Prostate gland (tissue), 2 donors: ENCODE data around the gene UNC5C.

Experiments used
- POLR2A ChIP-seq: fragments of 450-650 bp; IDR thresholded peaks from one replicate; pipeline ENCODE4 v1.6.1; 2016; ENCODE audit warnings: antibody characterized with exemption, mild to moderate bottlenecking
- POLR2AphosphoS5 ChIP-seq: sonication (generic); formaldehyde crosslinking; IDR thresholded peaks from one replicate; pipeline ENCODE4 v1.6.1; 2017; ENCODE audit warnings: antibody characterized with exemption
- TF ChIP-seq, protein P1 (sequence below), 4 experiments: fragments of 200-600 bp in 2 of 4; fragments of 450-650 bp in 2 of 4; sonication (generic) in 2 of 4; IDR thresholded peaks; 1 replicate in 3 of 4; 2 replicates in 1 of 4; pipeline ENCODE4 v1.5.1; 2016 to 2019; ENCODE audit warnings: antibody characterized with exemption in 4 of 4, mild to moderate bottlenecking in 2 of 4, moderate library complexity in 2 of 4

DNA sequence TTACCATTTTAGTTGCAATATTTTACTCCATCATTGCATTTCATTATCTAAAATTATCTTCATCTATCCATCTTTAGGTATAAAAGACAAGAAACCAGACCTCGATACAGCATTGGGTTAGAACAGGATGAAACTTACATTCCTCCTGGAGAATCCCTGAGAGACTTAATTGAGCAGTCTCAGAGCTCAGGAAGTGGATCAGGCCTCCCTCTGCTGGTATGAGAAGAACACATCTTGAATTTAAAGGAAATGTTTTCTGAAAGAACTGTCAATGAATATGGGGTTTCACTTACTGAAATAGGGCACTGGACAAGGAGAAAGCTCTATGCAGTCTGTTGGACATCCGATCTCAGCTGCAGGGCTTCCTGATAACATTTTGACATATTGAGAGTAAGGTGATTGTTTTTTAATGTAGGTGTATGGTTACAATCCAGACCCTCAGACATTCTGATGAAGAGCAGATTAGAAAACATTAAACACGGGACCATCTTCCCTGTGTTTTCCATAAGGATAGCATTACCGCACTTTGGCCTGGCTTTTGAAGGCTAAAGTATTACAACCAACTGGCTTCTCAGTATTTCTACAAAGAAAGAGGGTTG, 423.8 kb downstream of the UNC5C start:
- TF ChIP-seq, protein P1, sequence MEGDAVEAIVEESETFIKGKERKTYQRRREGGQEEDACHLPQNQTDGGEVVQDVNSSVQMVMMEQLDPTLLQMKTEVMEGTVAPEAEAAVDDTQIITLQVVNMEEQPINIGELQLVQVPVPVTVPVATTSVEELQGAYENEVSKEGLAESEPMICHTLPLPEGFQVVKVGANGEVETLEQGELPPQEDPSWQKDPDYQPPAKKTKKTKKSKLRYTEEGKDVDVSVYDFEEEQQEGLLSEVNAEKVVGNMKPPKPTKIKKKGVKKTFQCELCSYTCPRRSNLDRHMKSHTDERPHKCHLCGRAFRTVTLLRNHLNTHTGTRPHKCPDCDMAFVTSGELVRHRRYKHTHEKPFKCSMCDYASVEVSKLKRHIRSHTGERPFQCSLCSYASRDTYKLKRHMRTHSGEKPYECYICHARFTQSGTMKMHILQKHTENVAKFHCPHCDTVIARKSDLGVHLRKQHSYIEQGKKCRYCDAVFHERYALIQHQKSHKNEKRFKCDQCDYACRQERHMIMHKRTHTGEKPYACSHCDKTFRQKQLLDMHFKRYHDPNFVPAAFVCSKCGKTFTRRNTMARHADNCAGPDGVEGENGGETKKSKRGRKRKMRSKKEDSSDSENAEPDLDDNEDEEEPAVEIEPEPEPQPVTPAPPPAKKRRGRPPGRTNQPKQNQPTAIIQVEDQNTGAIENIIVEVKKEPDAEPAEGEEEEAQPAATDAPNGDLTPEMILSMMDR (IDR thresholded peaks at IDR 0.05), result peak in 3 of 4 experiments; percentile 28 to 70 (median 59)
- TF ChIP-seq POLR2AphosphoS5, result peak; percentile 29
- TF ChIP-seq POLR2A, result no peak
